Hepatic stellate cell (primary cell): ENCODE measurements around the gene KRT40.
"Not testable (repeated sequence)": the region's sequence is repeated elsewhere in the genome, so short reads cannot be mapped to it uniquely, and the experiment has no call there.

Source experiments
- DNase-seq: peaks from one replicate; pipeline ENCODE4 v3.0.0; 2011; ENCODE audit warnings: low spot score

KRT40 gene

DNA sequence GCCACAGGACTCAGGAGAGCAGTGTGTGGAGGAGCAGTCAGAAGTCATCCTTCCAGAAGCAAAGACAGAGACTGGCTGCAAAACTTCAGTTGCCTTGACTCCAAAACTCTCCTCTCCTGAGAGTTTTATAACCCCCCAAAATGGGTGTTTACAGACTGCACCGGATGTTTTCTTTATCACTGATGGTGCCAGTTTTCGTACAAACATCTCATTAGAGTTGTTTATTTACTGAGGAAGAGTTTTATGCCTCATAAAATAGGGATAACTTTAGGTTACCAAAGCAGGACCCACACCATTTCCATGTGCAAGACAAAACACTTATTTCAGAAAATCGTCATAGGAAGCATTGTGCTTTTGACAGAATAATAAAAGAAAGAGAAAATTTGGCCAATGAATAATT is at the start of gene KRT40:
TSS of gene KRT40 (minus strand) at position 101 of the 400 bp plus-strand sequence. CDS start at position 48, 53 bp downstream.
- no peak for DNase-seq

DNA sequence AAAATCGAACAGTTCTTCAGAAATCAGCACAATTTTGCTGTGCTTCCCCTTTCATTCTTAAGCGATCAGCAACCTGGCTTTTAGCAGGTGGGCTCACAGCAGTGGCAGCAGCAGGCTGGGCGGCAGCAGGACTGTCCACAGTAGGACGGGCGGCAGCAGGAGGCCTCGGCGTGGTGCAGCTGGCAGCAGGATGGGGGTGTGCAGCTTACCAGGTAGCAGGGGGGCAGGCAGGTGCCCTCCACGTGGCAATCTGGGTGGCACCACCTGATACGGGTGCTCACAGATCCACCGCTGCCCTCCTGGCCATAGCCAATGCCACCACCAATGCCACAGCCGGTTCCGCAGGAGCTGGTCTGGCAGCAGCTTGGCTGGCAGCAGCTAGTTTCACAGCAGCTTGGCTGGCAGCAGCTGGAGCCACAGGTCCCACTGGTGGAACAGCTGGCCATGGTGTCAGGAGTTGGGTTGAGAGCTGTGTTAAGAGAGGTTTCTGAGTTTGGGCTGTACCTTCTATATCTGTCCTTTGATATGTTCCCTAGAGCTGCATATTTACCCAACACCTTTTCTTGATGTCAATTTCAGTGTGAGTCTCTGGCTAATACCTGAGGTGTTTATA is 45.6 kb upstream of the KRT40 start, which contains the start of gene KRTAP1-4:
TSS of gene KRTAP1-4 (minus strand) at position 563 of the 613 bp plus-strand sequence. CDS start at position 446, 117 bp downstream.
- DNase-seq, result no peak

DNA sequence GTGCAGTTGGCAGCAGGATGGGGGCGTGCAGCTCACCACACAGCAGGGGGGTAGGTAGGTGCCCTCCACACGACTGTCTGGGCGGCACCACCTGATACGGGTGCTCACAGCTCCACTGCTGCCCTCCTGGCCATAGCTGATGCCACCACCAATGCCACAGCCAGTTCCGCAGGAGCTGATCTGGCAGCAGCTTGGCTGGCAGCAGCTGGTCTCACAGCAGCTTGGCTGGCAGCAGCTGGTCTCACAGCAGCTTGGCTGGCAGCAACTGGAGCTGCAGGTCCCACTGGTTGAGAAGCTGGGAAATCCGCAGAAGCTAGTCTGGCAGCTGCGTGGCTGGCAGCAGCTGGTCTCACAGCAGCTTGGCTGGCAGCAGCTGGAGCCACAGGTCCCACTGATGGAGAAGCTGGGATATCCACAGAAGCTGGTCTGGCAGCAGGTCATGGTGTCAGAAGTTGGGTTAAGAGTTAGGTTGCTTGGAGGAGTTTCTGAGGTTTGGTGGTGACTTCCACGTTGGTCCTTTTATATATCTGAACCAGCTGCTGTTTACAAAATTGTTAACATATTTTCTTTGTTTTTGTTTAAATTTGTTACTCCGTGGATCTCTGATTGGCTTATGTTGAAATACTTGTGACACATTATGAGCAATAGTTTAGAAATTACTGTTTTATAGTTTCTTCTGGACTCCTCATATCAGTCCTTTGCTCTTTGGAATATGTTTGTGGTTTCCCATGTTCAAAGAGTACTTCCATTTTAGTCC is 42.8 kb upstream of the KRT40 start, which contains the start of gene KRTAP1-5:
TSS of gene KRTAP1-5 (minus strand) at position 494 of the 757 bp plus-strand sequence. CDS start at position 441, 53 bp downstream.
- DNase-seq, result peak; percentile 66

DNA sequence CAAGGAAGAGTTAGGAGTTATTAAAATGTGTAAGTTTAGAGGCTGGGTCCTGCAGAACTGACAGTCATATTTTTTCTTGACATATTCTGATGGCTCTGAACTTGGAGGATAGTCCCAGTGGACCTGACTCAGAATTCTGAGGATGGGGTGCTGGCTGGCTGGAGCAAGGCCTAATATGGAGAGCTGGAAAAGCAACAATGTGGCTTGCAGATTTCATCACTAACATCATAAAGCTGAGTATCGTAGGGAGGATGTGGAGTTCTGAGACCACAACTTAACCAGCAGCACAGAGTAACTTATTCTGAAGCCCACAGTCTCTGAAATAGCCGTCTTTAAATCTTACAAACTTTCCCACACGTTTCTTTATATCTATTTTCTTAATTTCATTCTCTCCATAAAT is 40.6 kb upstream of the KRT40 start:
- no peak for DNase-seq

DNA sequence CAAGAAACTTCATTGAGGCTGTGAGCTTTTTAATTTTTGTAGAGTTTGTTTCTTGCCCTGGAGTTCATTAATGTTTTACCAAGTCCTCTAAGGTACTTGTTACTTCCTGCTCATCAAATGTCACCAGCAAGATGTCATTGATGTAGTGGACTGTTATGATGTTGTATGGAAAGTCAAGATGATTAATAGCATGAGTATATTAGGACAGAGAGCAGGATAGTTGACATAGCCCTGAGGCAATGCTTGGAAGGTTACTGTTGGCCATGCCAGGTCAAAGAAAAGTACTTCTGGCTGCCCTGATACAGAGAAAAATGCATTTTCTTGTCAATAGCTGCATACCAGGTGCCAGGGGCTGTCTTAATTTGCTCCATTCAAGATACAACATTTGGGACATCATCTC is 36.2 kb upstream of the KRT40 start:
- DNase-seq, result no peak

DNA sequence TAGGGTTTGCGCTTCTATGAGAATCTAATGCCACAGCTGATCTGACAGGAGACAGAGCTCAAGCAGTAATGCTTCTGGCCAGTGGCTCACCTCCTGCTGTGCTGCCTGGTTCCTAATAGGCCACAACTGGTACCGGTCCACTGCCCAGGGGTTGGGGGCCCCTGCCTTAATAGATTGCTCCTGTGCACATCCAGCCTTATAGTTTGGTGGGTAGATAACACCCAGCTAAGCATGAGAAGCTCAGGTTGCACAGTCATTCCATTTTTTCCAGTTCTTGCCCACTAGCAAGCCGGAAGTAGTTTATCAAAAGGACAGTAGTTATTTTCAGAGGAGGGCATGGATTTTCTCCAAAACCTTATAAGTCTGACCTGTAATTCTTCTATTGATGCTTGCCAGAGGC is 35.3 kb upstream of the KRT40 start:
- no peak for DNase-seq

DNA sequence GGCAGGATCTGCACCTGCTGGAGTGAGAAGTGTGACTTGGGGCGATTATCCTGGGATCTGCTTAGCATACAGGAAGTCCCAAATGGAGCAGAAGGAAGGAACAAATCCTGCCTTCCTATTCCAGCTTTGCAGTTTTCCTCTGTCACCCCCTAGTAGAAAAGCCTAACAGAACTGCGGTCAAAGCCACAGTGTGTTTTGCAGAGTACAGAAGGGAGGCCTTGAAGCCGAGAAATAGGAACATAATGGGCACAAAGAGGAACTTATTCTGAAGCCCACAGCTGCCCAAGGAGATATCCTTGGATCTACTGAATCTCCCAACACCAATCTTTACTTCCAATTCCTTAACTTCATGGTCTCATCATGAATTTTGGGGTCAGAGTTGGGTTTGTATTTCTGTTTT is 34.4 kb upstream of the KRT40 start:
- no peak for DNase-seq

DNA sequence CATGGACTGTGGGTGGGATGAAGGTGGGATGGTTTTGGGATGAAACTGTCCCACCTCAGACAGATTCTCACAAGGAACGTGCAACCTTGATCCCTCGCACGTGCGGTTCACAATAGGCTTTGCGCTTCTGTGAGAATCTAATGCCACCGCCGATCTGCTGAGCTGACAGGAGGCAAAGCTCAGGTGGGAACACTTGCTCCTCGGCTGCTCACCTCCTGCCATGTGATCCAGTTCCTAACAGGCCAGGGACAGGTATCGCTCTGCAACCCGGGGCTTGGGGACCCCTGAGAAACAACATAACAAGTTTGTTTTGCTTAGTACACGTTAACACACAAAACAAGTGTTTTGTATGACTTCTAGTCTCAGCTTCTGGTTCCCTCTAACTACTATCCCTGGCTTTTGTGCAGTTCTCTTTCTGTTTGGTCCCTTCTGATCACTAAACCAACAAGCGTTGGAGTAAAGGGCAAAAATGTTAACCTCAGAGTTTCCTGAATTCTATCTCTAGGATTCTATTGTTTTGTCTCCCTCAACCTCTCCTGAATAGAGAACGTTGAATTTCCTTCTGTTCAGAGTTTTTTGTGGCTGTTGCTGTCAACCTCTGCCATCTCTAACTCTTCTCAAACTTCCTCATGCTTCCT is 32.6 kb upstream of the KRT40 start:
- no peak for DNase-seq

DNA sequence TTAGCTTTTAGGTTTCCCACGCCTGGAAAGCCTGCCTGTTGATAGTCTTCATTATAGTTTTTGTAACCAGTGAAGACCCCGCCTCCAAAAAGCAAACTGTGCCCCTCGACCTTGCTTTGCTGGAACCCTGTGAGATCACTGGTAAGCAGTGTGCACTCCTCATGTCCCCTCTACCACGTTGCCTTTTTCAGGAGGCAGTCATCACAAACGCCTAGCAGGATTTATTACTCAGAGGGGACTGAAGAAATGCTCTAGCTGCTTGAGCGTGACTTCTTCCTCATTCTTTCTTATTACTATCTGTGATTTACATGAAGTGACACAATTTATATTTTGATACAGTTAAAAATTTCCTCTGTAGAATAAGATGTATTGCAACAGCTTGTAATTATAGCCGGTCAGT is 31.3 kb upstream of the KRT40 start:
- no peak for DNase-seq

DNA sequence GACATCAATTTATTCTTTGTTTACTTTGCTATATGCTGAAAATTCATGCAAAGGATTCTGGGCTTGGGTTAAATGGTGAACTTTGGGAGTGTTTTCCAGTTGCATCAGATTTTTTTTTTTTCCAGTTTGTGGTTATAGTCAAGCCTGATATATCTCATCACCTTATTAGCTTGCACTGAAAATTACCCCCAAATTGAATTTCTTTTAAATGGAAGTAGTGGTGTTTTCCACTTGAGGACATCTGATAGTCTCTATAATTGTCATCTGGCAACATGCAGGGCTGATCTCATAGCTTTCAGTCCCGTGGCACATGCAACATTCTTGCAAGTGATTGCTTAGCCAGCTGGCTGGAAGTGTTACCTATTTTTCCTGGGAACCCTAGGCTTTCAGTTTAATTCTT is 29.5 kb upstream of the KRT40 start:
- no peak for DNase-seq

DNA sequence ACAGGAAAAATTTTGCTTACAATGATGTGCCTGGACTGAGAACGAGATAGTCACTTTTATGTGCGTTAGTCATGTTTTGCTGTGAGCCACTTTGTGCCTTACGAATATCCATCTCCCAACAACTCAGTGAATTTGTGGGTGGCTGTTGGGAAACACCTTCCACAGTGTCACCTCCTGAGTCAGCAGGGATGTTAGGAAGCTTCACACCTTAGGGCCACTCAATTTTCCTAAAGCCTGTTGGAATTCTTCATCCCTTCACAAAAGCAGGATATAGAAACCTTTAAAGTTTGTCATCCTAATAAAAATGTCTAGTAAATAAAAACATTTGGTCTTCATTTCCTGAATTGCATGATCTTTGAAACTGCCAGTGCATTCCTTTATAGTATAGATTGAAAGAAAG is 29.1 kb upstream of the KRT40 start:
- DNase-seq, result no peak

DNA sequence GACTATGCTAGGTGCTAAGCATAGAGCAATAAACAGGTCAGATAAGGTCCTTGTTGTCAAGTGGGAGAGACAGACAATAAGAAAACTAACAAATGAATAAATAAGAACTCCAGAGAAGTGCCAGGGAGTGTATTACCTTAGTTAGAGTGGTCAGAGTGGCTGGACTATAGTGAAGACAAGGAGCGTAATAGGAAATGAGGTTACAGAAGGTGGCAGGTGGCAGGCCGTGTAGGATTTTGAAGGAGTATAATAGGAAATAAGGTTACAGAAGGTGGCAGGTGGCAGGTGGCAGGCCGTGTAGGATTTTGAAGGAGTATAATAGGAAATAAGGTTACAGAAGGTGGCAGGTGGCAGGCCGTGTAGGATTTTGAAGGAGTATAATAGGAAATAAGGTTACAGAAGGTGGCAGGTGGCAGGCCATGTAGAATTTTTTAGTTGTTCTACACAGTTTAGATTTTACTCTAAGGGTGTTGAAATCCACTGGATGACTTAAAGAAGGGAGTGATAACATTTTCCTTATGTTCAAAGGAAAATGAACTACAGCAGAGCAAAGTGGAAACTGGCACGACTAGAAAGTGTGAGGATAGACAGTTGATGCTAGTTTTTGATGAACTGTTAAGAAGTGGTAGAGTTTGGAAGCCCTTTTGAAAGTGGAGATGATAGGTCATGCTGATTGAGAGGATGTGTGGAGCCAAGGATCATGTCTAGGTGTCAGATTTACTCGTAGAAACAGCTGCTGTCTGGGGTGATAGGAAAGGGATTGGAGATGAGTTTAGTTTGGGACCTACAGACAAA is 28.4 kb upstream of the KRT40 start:
- no peak for DNase-seq

DNA sequence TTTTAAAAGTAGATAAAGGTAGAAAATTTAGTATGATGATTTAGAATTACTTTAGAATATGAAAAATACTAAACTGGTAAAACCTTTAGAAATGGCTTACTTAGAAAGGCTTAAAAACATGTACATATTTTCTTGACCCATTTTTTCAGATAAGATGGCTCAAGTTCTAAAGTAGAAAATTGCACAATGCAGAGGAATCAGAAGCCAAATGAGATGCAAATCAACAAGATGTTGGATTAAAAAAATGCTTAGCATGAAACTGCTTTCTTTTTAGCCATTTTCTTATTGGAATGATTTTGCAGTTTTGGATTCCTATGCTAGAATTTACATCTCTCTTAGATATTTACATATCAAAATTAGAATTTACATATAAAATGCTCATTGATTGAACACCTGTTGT is 26.3 kb upstream of the KRT40 start:
- no peak for DNase-seq

DNA sequence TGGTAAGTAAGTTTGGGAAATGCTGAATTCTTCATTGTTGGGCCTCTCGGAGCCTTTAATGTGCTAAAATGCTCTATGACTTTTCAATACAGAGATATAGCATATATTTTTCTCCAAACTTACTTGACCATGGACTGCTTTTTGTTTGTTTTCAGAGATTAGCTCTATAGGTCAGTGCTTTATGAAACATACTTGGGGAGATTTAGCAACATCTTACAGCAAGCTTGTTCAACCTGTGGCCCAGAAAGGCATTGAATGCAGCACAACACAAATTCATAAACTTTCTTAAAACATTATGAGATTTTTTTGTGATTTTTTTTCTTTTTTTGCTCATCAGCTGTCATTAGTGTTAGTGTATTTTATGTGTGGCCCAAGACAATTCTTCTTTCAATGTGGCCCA is 25.8 kb upstream of the KRT40 start:
- DNase-seq, result no peak

DNA sequence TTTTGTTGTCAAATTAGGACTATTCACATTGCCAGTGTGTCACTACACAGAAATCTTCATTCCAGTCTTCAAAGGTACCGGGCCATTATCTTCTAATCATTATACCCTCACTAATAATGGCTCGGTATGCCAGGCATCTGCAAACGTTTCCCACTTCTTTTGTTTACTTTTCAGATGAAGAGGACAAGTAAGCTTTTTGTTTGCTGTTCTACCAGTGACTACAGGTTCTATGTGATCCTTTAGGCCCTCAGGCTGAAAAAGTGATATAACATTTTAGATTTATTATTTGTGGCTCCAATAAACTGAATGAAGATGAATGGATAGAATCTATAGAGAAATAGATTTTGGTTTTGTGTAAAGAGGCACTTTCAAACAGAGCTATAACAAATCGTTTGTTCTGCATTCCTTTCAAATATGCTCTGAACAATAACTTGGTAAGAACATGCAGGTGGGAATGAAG is 25.2 kb upstream of the KRT40 start:
- no peak for DNase-seq

DNA sequence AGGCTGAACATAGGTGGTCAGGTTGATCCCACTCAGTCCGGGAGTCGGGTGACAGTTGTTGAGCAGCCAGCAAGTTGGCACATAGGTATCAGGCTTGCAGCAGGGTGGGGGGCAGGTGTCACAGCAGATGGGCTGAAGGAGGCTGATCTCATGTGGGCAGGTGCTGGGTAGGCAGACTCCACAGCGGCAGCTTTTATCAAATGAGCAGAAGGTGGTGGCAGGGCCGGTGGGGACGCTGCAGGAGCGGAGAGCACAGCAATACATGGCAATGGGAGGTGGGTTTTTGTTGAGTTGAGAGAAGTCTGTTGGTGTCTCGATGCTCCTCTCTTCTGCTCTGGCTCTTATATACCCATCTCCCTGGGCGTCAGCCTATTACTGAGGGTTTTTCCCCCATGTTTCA is 24.7 kb upstream of the KRT40 start, which contains the start of gene KRTAP3-1:
TSS of gene KRTAP3-1 (minus strand) at position 318 of the 400 bp plus-strand sequence. CDS start at position 264, 54 bp downstream.
- DNase-seq, result no peak

DNA sequence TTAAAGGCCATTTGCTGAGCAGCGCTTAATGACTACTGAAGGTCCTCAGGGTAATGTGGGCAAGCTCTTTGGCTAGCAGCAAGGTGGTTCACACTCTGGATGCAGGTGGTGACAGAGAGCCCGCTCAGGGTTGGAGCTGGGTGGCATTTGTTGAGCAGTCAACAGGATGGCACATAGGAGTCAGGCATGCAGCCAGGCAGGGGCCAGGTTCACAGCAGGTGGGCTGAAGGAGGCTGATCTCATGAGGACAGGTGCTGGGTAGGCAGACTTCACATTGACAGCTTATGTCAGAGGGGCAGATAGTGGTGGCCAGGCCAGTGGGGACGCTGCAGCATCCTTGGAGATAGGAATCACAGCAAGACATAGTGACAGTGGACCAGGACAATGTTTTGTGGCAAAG is 20.3 kb upstream of the KRT40 start:
- no peak for DNase-seq

DNA sequence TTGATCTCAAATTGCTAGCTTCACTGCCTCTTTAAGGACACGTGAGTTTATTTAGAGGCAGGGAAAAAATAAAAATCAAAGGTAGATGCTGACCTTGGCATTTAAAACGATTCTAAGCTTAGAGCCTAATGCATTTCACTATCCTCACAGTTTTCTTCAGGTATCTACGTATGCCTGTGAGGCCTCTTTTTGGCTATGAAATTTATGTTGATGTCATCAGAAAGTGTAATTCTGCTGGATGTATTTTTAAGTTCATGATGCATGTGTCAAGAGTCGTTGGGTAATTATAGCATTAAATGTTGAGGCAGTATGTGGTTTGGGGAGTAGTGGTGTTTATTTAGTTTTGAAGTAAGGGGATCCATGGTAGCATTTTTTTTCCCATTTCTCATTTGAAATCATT is 19.8 kb upstream of the KRT40 start:
- DNase-seq, result no peak

DNA sequence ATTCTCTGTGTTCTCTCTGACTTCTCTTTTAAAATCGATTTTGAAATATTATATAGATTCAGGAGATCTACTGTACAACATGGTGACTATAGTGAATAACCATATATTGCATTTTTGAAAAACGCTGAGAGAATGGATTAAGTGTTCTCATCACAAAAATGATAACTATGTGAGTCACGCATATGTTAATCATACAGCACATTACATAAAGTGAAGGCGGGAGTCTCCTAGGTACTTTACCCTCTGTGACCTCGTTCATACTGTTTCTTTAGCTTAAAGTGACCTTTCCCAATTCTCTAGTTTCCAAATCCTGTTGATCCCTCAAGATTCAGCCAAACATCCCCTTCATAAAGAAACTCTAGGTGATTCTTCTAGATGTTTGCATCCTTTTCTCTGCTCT is 18.7 kb upstream of the KRT40 start:
- DNase-seq, result no peak

DNA sequence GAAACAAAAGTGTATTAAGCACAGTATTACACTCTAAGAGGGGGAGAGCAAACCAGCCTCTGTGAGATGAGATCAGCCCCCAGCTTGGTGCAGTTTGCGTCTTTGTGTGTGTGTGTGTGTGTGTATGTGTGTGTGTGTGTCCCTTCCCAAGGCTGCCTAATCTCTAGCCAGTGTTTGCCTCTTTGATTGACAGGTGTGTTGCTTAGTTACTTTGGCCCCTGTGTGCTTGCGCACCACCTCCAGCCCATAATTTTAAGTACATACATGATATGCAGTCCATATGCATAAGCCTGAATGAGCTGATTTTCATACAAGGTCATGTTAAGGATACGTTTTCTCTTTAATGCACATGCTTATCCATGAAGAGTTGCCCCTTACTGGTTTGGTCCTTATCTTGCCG is 17.7 kb upstream of the KRT40 start:
- DNase-seq, result no peak

DNA sequence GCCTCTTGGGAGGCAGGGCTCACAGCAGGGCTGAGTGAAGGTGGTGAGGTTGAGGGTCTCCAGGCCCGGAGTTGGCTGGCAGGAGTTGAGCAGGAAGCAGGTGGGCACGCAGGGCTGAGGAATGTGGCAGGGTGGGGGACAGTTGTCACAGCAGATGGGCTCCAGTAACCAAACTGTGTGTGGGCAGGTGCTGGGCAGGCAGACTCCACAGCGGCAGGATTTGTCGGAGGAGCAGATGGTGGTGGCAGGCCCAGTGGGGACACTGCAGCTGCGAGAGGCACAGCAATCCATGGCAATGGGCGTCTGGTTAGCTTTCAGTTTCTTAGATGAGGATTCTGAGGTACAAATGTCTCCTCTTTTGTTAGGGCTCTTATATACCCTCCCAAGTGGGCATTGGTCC is 15.4 kb upstream of the KRT40 start, which contains the start of gene KRTAP3-2:
TSS of gene KRTAP3-2 (minus strand) at position 344 of the 400 bp plus-strand sequence. CDS start at position 291, 53 bp downstream.
- DNase-seq, result not testable (repeated sequence)

DNA sequence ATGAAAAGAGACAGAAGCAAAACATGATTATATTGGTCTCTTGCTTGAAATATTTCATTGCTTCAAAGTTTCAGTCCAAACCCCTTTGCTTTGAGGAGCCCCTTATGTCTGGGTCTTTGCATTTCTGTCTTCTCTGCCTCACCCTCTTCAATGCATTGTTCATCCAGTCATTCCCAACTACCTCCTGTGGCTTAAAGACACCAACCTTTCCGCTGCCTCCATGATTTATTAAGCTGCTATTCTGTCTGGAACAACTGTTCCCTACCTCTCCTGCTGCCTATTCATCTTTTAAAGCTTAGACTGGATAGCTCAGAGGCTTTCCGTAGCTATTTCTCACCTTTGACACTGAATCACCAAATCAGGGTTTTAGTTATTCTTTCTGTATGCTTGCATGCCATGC is 13.2 kb upstream of the KRT40 start:
- DNase-seq, result no peak
